HG02798 (cell line): ENCODE measurements around the gene NBEA.

Source experiments
- ATAC-seq: cut with Tn5 transposase; IDR thresholded peaks from one replicate; pipeline ENCODE4 v1.9.1; 2021; ENCODE audit warnings: mild to moderate bottlenecking; ENCODE audit not compliant: unreplicated experiment, poor library complexity

Gene NBEA

GRCh38 chr13:35548790-35549189, 606.7 kb downstream of the NBEA start:
- ATAC-seq, result no peak

GRCh38 chr13:35549481-35549880, 607.4 kb downstream of the NBEA start:
- peak; percentile 49 for ATAC-seq

GRCh38 chr13:35552172-35552844, 610.2 kb downstream of the NBEA start:
- no peak for ATAC-seq

GRCh38 chr13:35554972-35555623, 613.0 kb downstream of the NBEA start:
- ATAC-seq, result no peak

GRCh38 chr13:35557475-35557874, 615.4 kb downstream of the NBEA start:
- no peak for ATAC-seq

GRCh38 chr13:35561540-35561939, 619.5 kb downstream of the NBEA start:
- ATAC-seq, result no peak

GRCh38 chr13:35565273-35565672, 623.2 kb downstream of the NBEA start:
- no peak for ATAC-seq

GRCh38 chr13:35566340-35566739, 624.3 kb downstream of the NBEA start:
- ATAC-seq, result no peak

- ATAC-seq, result no peak
Observed at GRCh38 chr13:35567406-35567980, 625.4 kb downstream of the NBEA start.

GRCh38 chr13:35573639-35574038, 631.6 kb downstream of the NBEA start:
- no peak for ATAC-seq

- ATAC-seq, result no peak
Observed at GRCh38 chr13:35592457-35592856, 650.4 kb downstream of the NBEA start.

- no peak for ATAC-seq
Observed at GRCh38 chr13:35593651-35594050, 651.6 kb downstream of the NBEA start.

GRCh38 chr13:35594096-35594495, 652.0 kb downstream of the NBEA start:
- no peak for ATAC-seq

- ATAC-seq, result no peak
Observed at GRCh38 chr13:35595181-35595580, 653.1 kb downstream of the NBEA start.

GRCh38 chr13:35596321-35597030, 654.4 kb downstream of the NBEA start:
- no peak for ATAC-seq

- ATAC-seq, result no peak
Observed at GRCh38 chr13:35597451-35597850, 655.4 kb downstream of the NBEA start.

GRCh38 chr13:35598233-35598632, 656.2 kb downstream of the NBEA start:
- ATAC-seq, result no peak

GRCh38 chr13:35598790-35599369, 656.8 kb downstream of the NBEA start:
- ATAC-seq, result no peak

GRCh38 chr13:35599384-35599783, 657.3 kb downstream of the NBEA start:
- no peak for ATAC-seq

- no peak for ATAC-seq
Observed at GRCh38 chr13:35600137-35600536, 658.1 kb downstream of the NBEA start.
